Muscle layer of duodenum (tissue), 2 donors: ENCODE results near the gene C10orf143.

ENCODE experiments used
- H3K27ac ChIP-seq: one replicate; pipeline ENCODE4 v1.7.0; 2013; ENCODE audit warnings: mild to moderate bottlenecking, low read length
- H3K27me3 ChIP-seq: one replicate; pipeline ENCODE4 v1.7.0; 2013; ENCODE audit warnings: low read depth, mild to moderate bottlenecking, control low read depth, low read length
- H3K36me3 ChIP-seq, 2 donors: one replicate each; pipeline ENCODE4 v1.7.0; 2013; ENCODE audit warnings: low read length in 2 of 2, control low read depth in 1 of 2, mild to moderate bottlenecking in 1 of 2; ENCODE audit not compliant: insufficient read depth in 2 of 2, control insufficient read depth in 1 of 2
- H3K4me1 ChIP-seq, 2 donors: one replicate each; pipeline ENCODE4 v1.7.0; 2013; ENCODE audit warnings: low read length in 2 of 2, mild to moderate bottlenecking in 2 of 2, control low read depth in 1 of 2, moderate library complexity in 1 of 2; ENCODE audit not compliant: insufficient read depth in 2 of 2, control insufficient read depth in 1 of 2
- H3K4me3 ChIP-seq, 2 donors: one replicate each; pipeline ENCODE4 v1.7.0; 2013; ENCODE audit warnings: low read length in 2 of 2, low read depth in 1 of 2, mild to moderate bottlenecking in 1 of 2
- H3K9me3 ChIP-seq, 2 donors: one replicate each; pipeline ENCODE4 v1.7.0; 2013; ENCODE audit warnings: low read length in 2 of 2, control low read depth in 1 of 2, mild to moderate bottlenecking in 1 of 2; ENCODE audit not compliant: control insufficient read depth in 1 of 2
- donor health status: healthy.

C10orf143 gene

DNA sequence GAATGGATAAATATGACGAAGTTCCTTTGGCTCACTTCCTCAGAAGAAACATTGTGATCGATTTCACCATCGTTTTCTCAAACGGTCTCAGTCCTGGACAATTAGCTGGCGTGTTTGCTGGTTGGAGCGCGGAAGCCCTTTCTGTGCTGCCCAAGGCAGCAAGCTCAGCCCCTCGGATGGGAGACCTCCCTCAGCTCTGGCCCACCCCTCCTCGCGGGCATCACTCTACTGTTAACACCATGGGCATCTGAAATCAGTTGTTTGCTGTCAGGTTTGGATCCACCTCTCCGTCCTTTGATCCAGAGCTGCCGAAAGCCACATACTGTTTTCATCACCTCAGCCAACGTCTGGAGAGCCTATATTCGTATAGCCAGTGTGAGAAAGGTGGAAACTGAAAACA lies 68.2 kb downstream of the C10orf143 start:
- Histone ChIP-seq H3K4me3 (no peak overlapping the region), H3K36me3 (no peaks in the 10 kb centered on the region), H3K27ac (no peak overlapping the region), H3K4me1 (no peaks in the 10 kb centered on the region), H3K9me3 (no peaks in the 10 kb centered on the region), H3K27me3 (no peaks in the 10 kb centered on the region)

- Histone ChIP-seq H3K27ac (no peak overlapping the region), H3K9me3 (no peaks in the 10 kb centered on the region), H3K4me1 (no peaks in the 10 kb centered on the region), H3K36me3 (no peaks in the 10 kb centered on the region), H3K27me3 (no peaks in the 10 kb centered on the region), H3K4me3 (no peak overlapping the region)
Observed at GRCh38 chr10:130041451-130042371, 68.9 kb downstream of the C10orf143 start.

DNA sequence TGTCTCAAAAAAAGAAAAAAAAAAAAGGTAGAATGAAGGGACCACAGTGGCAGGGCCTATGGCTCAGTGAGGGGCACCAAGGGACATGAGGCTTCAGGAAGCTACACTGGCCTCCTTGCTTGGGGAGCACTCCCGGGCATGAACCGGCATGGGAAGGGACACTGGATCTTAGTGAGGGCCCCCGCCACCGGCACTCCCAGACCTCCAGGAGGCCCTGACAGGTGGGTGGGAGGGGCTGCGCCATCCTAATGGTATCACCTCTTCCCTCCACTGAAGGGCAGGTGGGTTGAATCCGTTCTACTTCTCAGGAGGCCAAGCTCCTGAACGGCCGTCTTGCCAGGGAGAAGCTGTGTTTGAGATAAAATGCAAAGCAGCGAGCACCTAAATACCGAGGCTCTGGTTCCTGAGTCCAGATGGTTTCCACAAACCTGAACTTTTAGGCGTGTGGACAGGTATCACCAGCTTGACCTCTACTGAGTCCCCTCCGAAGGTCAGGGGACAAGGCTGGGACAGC lies 69.8 kb downstream of the C10orf143 start:
- Histone ChIP-seq H3K27me3 (no peaks in the 10 kb centered on the region), H3K36me3 (no peaks in the 10 kb centered on the region), H3K27ac (no peak overlapping the region), H3K4me3 (no peak overlapping the region), H3K9me3 (no peaks in the 10 kb centered on the region), H3K4me1 (no peaks in the 10 kb centered on the region)

DNA sequence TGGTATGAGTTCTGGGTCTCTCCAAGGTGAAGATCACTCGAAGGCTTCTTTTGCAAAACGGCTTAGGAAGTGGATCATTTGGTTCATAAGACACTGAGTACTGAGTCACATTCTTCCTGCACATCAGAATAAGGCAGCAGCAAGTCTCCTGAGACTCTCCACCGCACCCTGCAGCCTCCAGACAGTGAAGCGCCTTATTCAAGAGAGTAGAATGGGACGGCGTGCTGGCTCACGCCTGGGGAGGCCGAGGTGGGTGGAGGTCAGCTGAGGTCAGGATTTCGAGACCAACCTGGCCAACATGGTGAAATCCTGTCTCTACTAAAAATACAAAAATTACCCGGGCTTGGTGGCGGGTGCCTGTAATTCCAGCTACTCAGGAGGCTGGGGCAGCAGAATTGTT lies 70.3 kb downstream of the C10orf143 start:
- Histone ChIP-seq H3K36me3 (no peaks in the 10 kb centered on the region), H3K27me3 (no peaks in the 10 kb centered on the region), H3K4me3 (no peak overlapping the region), H3K4me1 (no peaks in the 10 kb centered on the region), H3K9me3 (no peaks in the 10 kb centered on the region), H3K27ac (no peak overlapping the region)

GRCh38 chr10:130039141-130039540 lies 71.5 kb downstream of the C10orf143 start:
- H3K4me3 ChIP-seq: no peak overlapping the region
- H3K9me3 ChIP-seq: no peaks in the 10 kb centered on the region
- no peak overlapping the region for H3K27ac ChIP-seq
- no peaks in the 10 kb centered on the region for H3K27me3 ChIP-seq
- H3K36me3 ChIP-seq: no peaks in the 10 kb centered on the region
- no peaks in the 10 kb centered on the region for H3K4me1 ChIP-seq

DNA sequence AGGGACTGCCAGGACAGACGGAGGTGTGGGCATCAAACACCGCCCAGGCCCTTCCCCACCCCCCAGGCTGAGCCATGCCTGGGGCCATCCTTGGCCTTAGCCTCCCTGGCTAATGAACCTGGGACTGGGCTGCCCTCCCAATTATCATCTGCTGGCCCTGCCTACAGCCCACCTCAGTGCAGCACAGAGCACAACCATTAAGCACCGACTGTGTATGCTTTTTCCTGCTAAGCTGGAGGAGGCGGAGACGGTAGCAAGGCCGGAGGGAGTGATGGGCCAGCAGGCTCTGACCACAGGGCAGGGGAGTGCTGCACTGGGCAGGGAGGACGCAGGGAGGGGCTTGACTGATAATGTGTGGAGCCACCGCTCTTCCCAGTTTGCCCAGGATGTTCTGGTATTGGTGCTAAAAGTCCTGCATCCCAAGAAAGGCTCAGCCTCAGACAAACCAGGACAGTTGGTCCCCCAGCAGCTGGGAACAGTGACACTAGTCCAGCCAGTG lies 72.0 kb downstream of the C10orf143 start:
- Histone ChIP-seq H3K27me3 (no peaks in the 10 kb centered on the region), H3K27ac (no peak overlapping the region), H3K9me3 (no peaks in the 10 kb centered on the region), H3K36me3 (no peaks in the 10 kb centered on the region), H3K4me3 (no peak overlapping the region), H3K4me1 (no peaks in the 10 kb centered on the region)

DNA sequence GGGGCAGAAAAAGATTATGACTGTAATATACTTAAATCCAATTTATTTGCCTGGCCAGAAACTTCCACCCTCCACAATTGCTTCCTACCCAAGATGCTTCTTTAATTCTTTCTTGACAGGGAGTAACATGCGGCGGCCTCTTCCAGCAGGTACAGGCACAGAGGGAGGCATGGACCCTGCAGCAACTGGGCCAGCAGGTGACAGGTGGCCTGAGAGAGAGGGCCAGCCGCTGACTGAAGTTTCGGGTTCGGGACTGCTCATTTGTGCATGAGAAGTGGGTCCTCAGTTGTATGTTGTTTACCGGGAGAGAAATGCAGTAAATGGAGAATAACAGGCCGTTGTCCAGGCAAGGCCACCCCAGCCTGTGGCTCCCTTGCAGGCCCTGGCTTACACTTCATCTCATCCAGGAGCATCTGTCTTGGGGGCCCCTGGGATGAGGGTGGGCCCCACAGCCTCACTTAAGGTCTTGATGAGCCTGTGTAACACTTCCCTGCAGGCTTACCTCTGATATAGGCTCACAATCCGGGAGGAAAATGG lies 72.5 kb downstream of the C10orf143 start:
- no peak overlapping the region for H3K27ac ChIP-seq
- no peaks in the 10 kb centered on the region for H3K9me3 ChIP-seq
- no peaks in the 10 kb centered on the region for H3K36me3 ChIP-seq
- no peaks in the 10 kb centered on the region for H3K27me3 ChIP-seq
- H3K4me1 ChIP-seq: no peaks in the 10 kb centered on the region
- no peak overlapping the region for H3K4me3 ChIP-seq

- H3K27me3 ChIP-seq: no peaks in the 10 kb centered on the region
- no peak overlapping the region for H3K27ac ChIP-seq
- no peaks in the 10 kb centered on the region for H3K36me3 ChIP-seq
- H3K4me3 ChIP-seq: no peak overlapping the region
- H3K9me3 ChIP-seq: no peaks in the 10 kb centered on the region
- no peaks in the 10 kb centered on the region for H3K4me1 ChIP-seq
Observed at GRCh38 chr10:130037169-130037661, 73.4 kb downstream of the C10orf143 start.

- Histone ChIP-seq H3K27me3 (no peaks in the 10 kb centered on the region), H3K27ac (no peak overlapping the region), H3K4me3 (no peak overlapping the region), H3K36me3 (no peaks in the 10 kb centered on the region), H3K4me1 (no peaks in the 10 kb centered on the region), H3K9me3 (no peaks in the 10 kb centered on the region)
Observed at GRCh38 chr10:130036296-130037065, 74.1 kb downstream of the C10orf143 start.

- no peaks in the 10 kb centered on the region for H3K36me3 ChIP-seq
- no peak overlapping the region for H3K4me3 ChIP-seq
- H3K27ac ChIP-seq: no peak overlapping the region
- no peaks in the 10 kb centered on the region for H3K9me3 ChIP-seq
- no peaks in the 10 kb centered on the region for H3K4me1 ChIP-seq
- H3K27me3 ChIP-seq: no peaks in the 10 kb centered on the region
Observed at GRCh38 chr10:130029209-130029608, 81.4 kb downstream of the C10orf143 start.

DNA sequence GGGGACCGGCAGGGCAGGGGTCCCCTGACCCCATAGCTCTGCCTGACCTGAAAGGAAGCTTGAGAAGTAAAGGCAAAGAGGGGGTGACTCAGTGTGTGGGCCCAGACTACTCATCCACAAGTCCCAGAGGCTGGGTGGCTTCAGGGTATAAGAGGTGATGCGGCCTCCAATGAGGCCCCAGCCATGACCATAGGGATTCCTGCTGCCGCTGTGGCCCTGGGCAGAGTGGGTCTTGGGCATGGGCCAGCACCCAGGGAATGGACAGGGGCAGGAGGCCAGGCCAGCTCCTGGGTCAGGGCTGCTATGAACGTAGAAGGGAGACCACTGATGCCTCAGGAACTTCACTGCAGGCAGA lies 82.2 kb downstream of the C10orf143 start:
- Histone ChIP-seq H3K4me1 (no peaks in the 10 kb centered on the region), H3K27me3 (no peaks in the 10 kb centered on the region), H3K36me3 (no peaks in the 10 kb centered on the region), H3K27ac (no peak overlapping the region), H3K4me3 (no peak overlapping the region), H3K9me3 (no peaks in the 10 kb centered on the region)
